GM19238 (cell line): Measurements from ENCODE around the gene WFIKKN1.

Source experiments
- DNase-seq: peaks from one replicate; pipeline ENCODE4 v3.0.0; 2011; ENCODE audit warnings: low spot score; ENCODE audit not compliant: insufficient read length

WFIKKN1 gene

DNA sequence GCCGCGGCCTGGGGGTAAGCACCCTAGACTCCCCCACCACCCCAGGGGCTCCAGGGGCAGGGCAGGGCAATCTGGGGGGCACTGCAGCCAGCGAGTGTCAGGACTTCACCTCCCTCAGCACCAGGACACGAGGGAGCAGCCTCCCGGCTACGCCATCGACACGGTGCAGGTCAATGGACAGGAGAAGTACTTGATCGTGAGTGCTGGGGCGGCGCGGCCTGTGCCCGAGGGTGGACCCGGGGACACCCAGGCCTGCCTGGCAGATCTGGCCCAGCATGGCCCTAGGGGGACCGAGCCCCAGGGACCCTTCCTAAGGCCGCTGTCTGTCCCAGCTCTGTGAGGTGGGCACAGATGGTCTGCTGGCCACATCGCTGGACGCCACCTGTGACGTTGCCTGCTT is 41.6 kb downstream of the WFIKKN1 start:
- DNase-seq, result no peak

DNA sequence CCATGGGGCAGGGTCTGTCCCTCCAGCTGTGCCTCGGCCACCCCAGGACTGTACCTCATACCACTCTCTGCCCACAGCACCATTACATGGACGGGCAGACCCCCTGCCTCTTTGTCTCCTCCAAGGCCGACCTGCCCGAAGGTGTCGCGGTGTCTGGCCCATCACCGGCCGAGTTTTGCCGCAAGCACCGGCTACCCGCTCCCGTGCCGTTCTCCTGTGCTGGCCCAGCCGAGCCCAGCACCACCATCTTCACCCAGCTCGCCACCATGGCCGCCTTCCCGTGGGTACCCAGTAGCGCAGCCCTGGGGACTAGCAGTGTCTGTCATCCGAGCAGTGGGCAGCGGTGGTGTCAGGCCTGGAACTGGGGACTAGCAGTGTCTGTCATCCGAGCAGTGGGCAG is 42.1 kb downstream of the WFIKKN1 start:
- no peak for DNase-seq

DNA sequence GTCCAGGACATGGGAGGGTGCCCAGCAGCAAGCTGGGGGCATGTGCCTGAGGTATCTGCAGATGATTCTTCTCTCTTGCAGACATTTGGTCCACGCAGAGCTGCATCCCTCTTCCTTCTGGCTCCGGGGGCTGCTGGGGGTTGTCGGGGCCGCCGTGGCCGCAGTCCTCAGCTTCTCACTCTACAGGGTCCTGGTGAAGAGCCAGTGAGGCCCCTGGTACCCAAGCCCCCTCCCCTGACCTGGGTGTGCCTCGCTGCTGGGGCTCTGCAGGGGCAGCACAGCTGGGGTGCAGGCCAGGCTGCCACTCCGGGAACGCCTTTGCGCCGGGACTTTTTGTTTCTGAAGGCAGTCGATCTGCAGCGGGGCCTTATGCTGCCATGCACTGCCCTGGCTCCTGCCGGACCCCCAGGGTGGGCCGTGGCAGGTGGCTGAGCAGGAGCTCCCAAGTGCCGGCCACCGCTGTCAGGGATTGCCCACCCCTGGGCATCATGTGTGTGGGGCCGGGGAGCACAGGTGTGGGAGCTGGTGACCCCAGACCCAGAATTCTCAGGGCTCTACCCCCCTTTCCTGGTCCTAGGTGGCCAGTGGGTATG is 42.7 kb downstream of the WFIKKN1 start:
- DNase-seq, result no peak

DNA sequence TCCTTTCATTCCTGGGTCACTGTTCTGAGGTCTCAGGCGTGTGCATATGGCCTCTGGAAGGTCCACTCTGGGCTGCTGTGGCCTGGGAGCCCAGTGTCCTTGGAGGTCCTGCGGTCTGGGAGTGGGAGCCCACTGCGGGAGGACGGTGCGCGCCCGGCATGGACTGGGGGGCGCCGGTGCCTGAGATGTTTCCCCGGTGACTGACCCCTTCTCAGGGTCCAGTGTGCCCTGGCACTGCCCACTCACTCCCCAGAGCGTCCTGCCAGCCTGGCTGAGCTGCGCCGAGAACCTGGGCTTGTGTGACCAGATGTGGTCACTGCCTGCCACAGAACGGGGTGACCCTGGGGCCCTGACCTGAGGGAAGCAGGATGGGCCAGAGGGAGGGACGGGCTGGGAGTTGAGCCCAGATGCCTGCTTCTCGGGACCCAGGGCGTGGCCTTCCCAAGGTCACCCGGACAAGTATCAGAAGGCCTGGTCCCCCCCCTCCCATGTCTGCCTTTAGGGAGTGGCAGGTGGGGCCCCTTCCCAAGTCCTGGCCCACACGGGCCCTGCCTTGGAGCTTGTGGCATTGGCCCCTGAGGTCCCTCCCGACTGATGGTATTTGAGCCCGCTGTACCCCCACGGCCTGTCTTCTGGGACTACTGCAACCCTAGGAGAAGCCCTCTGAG is 43.6 kb downstream of the WFIKKN1 start:
- DNase-seq, result no peak

DNA sequence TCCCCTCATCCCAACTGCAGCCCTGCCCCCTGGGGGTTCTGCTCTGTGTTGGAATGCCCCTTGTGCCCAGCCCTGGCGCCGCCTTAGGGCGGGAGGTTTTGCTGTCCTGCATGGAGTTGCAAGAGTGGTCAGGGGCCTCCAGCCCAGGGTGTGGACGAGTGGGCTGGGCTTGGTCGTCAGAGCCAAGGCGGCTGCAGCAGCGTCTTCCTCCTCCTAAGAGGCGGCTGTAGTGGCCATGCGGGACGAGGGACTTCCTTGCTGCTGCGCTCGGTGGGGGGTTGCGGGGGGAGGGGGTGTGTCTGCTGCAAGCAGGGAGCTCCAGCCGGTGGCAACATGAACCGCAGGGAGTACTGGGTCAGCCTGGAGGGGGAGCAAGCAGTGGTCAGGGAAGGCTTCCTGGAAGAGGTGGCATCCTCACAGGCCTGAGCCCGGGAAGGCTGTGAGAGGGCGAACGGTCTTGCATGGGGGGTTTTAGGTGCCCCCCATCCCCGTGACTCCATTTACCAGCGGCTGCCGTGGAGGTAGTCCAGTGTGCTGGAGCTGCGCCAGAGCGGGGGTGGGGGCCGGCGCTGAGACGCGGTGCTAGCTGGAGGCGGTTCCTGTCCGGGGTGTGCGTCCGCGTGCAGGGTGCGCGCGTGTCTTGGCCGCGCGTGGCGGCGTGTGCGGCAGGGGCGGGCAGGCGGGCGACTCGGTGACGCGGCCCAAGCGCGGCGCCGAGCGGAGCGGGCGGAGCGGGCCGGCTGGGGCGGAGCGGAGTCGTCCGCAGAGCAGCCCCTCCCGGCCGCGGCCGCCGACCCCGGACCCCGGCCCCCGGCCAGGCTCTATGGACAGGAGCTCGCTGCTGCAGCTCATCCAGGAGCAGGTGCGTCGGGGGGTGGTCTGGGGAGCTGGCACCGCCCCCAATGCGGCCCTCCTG is 44.4 kb downstream of the WFIKKN1 start, which contains the start of gene RHBDL1:
Gene RHBDL1, plus strand, starts transcription at position 704 of the 916 bp plus-strand sequence. Its CDS starts 120 bp downstream, at position 824.
- DNase-seq, result no peak

DNA sequence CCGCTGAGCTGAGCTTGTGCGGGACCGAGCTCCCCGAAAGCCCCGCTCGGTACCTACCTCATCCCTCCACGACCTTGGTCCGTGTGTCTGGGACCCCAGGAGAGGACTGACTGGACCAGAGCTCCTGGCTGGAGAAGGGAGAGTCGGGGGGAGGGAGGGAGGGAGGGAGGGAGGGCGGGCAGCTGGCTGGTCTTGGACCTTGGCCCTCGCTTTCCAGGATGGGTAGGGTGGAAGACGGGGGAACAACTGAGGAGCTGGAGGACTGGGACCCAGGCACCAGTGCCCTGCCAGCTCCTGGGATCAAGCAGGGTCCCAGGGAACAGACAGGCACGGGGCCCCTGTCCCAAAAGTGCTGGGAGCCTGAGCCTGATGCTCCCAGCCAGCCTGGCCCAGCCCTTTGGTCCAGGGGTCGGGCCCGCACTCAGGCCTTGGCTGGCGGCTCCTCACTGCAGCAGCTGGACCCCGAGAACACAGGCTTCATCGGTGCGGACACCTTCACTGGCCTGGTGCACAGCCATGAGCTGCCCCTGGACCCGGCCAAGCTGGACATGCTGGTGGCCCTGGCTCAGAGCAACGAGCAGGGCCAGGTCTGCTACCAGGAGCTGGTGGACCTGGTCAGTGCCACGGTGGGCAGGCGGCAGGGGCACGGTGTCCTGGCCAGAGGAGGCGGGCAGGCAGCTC is 45.2 kb downstream of the WFIKKN1 start:
- DNase-seq, result no peak

DNA sequence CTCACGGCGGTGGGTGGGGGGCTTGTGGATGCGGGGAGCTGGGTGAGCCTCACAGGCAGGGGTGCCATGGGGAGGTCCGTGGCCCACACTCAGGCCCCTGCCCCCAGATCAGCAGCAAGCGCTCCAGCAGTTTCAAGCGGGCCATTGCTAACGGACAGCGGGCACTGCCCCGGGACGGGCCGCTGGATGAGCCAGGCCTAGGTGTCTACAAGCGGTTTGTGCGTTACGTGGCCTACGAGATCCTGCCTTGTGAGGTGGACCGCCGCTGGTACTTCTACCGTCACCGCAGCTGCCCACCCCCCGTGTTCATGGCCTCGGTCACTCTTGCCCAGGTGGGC is 45.7 kb downstream of the WFIKKN1 start:
- no peak for DNase-seq

DNA sequence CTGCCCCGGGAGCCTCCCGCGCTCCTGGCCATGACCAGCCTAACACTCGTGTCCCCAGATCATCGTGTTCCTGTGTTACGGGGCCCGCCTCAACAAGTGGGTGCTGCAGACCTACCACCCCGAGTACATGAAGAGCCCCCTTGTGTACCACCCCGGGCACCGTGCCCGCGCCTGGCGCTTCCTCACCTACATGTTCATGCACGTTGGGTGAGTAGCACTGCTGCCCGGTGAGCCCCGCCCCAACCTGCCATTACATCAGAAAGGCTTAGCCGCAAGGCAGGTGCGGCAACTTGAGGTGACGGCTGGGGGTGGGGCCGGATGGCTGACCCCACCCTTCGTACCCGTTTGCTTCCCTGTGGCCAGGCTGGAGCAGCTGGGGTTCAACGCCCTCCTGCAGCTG is 46.1 kb downstream of the WFIKKN1 start:
- DNase-seq, result no peak

DNA sequence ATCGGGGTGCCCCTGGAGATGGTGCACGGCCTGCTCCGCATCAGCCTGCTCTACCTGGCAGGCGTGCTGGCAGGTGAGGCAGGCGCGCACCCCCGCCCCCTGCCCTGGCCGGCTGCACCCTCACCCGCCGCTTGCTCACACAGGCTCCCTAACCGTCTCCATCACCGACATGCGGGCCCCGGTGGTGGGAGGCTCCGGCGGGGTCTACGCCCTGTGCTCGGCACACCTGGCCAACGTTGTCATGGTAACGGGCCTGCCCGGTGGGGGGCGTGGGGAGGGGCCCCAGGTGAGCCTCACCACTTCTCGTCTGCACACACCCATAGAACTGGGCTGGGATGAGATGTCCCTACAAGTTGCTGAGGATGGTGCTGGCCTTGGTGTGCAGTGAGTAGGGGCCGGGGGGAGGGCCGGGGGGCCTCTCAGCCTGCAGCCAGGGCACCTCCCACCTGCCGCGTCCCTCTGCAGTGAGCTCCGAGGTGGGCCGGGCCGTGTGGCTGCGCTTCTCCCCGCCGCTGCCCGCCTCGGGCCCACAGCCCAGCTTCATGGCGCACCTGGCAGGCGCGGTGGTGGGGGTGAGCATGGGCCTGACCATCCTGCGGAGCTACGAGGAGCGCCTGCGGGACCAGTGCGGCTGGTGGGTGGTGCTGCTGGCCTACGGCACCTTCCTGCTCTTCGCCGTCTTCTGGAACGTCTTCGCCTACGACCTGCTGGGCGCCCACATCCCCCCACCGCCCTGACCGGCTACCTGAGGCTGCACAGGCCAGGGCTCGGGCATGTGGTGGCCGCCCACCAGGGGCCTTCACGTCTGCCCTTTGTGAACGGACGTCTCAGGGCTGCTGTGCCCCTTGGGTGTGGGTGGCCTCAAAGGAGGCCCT is 46.8 kb downstream of the WFIKKN1 start:
- DNase-seq, result no peak

DNA sequence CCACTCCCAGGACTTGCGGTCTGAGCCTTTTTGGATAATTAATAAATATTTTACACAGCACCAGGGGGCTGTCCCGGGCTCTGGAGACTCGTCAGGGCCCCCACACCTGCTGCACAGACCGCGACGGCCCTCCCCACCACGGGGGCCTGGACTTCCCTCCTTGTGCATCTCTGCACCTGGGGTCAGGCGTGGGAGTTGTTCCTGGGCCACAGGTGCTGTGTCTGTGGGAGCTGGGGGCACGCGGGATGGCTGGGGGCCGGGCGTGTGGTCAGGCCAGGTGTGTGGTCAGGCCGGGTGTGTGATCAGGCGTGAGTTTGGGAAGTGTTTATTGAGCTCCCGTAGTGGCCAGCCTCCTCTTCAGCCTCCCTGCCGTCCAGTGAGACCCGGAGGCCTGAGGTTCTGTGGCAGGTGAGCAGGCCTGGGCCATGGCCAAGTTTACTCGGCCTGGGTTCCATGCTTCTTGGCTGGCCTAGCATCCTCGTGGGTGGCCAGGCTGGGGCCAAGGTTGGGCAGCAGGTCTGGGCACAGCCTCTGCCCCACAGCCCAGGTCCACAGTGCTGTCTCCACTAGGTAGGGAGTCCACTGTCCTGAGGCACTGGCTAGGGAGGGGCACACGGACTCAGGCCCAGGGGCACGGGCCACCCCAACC is 47.5 kb downstream of the WFIKKN1 start:
- DNase-seq, result no peak

DNA sequence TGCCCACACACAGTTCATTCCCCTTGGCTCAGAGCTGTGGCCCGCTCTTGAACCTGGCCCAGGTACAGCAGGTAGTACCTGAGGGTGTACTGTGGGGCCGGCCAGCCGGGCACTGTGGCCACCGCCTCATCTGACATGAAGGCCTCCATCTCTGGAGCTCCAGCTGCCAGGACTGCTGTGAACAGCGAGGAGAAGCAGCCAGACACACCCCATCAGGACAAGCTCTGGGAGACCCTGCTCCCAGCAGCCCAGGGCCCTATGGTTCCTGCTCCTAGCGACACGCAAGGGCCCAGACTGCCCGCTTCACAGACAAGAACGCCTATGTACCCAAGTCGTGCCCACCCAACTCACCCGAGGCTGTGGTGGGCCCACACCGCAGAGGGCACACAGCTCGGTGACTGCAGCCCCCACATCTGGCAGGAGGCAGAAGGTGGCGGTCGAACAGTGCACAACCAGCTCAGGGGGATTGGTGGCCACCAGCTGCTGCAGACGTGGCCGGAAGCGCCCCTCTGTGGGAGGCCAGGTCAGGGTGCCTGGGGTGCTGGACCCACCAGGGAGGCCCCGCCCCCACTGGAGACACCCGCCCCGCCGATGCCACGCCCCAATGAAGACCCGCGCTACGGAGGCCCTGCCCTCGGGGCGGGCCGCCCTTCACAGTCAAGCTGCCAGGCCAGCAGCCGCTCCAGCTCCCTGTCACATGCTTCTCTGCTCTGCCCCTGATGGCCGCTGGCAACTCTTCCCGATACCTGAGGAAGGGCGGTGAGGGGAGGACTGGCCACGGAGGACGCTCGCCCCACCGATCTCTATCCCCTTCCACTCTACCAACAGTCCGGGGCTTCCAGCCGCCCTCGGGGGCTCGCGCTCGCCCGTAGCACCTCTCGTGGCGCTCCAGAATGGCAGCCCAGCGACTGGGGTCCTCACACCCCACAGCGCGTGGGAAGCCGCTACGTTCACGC is 48.4 kb downstream of the WFIKKN1 start:
- DNase-seq, result no peak

DNA sequence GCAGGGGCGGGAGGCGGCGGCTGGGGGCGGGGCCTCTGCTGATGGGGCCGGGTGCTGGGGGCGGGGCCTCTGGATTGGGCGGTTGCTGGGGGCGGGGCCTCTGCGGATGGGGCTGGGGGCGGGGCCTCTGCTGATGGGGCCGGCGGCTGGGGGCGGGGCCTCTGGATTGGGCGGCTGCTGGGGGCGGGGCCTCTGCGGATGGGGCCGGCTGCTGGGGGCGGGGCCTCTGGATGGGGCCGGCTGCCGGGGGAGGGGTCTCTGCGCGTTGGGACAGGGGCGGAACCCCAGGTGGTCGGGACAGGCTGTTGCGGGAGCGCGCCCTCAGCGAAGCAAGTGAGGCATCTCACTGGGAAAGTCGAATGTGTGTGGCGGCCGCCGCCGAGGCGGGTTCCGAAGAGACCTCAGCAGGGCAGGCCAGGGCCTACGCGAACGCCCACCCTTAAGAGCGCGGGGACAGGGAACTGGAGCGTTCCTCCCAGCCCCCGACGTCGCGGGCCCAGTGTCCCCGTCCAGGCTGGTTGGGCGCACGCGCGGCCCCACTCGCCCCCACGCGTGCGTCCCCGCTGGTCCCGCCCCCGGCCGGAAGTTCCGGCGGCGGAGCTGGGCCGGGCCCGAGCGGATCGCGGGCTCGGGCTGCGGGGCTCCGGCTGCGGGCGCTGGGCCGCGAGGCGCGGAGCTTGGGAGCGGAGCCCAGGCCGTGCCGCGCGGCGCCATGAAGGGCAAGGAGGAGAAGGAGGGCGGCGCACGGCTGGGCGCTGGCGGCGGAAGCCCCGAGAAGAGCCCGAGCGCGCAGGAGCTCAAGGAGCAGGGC is 49.2 kb downstream of the WFIKKN1 start, which contains the start of gene STUB1:
Gene STUB1, plus strand, starts transcription at position 597 of the 811 bp plus-strand sequence. Its CDS starts 116 bp downstream, at position 713.
- peak; percentile 89 for DNase-seq

DNA sequence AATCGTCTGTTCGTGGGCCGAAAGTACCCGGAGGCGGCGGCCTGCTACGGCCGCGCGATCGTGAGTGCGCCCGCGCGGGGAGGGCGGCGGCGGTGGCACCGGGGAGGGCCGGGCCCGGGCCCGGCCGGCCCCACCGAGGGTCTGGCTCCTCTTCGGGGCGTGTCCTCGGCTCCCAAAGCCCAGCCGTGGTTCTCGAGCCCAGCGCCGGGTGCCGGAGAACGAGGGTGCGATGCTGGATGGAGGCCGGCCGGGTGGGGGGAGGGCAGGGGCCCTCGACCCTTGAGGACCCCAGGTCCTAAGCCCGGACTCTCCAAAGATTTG is 49.8 kb downstream of the WFIKKN1 start:
- no peak for DNase-seq

DNA sequence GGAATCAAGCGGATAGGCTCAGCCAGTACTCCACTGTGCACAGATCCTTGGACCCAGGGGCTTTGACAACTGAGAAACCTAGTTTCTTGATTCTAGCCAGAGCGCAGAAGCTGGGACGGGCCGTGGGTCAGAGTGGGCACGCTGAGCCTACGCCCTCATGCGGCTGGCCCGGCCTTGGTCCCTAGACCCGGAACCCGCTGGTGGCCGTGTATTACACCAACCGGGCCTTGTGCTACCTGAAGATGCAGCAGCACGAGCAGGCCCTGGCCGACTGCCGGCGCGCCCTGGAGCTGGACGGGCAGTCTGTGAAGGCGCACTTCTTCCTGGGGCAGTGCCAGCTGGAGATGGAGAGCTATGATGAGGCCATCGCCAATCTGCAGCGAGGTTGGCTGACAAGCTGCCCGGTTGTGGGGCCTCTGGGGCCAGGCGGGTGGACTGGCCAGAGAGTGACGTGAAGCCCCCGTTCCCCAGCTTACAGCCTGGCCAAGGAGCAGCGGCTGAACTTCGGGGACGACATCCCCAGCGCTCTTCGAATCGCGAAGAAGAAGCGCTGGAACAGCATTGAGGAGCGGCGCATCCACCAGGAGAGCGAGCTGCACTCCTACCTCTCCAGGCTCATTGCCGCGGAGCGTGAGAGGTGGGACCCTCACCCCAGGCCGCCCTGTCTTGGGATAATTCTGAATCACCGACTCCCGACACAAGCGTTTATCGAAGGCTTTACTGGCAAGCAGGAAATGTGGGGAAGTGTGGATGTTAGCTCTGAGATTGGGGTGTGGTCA is 50.4 kb downstream of the WFIKKN1 start:
- DNase-seq, result no peak

DNA sequence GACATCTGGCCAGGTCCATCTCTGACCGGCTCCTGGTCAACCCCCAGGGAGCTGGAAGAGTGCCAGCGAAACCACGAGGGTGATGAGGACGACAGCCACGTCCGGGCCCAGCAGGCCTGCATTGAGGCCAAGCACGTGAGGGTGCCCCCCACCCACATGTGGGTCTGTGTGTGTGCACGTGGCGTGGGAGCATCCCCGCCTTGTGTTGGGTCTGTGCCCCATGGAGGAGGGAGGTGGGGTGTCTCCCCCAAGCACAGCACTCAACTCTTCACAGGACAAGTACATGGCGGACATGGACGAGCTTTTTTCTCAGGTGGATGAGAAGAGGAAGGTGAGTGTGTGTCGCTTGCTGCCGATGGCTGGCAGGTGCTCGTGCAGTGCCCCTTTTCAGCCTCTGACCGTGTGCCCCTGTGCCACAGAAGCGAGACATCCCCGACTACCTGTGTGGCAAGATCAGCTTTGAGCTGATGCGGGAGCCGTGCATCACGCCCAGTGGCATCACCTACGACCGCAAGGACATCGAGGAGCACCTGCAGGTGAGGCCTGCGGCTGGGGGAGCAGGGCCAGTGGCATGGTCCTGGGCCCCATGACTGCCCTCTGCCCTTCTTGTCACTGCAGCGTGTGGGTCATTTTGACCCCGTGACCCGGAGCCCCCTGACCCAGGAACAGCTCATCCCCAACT is 51.1 kb downstream of the WFIKKN1 start:
- DNase-seq, result no peak

DNA sequence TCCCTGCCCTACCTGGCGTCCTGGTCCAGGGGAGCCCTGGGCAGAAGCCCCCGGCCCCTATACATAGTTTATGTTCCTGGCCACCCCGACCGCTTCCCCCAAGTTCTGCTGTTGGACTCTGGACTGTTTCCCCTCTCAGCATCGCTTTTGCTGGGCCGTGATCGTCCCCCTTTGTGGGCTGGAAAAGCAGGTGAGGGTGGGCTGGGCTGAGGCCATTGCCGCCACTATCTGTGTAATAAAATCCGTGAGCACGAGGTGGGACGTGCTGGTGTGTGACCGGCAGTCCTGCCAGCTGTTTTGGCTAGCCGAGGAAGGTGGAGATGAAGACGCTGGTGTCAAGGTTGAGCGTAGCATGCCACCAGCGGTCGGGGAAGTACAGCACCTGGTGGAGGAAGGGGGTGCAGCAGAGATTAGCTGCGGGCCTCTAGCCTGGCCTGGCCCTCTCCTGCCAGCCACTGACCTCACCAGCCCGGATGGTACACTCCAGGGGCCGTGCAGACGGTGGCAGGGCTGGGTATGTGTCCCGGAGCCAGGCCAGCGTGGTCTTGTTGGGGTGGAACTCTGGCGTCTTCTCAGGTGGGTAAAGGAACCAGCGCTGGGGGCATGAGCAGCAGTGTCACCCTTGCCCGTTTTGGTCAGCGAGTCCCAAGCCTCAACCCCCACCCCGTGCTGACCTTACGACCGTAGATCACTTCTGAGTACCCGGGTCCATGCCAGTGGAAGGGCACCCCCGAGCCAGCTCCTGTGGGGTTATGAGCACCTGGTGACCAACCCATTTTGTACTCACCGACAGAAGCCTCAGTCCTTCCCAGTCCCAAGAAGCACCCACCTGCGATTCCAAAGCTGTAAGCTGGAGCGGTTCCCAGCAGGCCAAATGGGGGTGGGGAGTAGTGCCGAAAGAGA is 52.0 kb downstream of the WFIKKN1 start:
- DNase-seq, result no peak
